Activated naive CD4-positive, alpha-beta T cell treated with Interleukin-2 at 50 U/mL for 16 hours (primary cell): ENCODE data around the gene RASGRF2.

Experiments
- DNase-seq: peaks from one replicate; pipeline ENCODE4 v3.0.0-alpha.2; 2020

The RASGRF2 gene

DNA sequence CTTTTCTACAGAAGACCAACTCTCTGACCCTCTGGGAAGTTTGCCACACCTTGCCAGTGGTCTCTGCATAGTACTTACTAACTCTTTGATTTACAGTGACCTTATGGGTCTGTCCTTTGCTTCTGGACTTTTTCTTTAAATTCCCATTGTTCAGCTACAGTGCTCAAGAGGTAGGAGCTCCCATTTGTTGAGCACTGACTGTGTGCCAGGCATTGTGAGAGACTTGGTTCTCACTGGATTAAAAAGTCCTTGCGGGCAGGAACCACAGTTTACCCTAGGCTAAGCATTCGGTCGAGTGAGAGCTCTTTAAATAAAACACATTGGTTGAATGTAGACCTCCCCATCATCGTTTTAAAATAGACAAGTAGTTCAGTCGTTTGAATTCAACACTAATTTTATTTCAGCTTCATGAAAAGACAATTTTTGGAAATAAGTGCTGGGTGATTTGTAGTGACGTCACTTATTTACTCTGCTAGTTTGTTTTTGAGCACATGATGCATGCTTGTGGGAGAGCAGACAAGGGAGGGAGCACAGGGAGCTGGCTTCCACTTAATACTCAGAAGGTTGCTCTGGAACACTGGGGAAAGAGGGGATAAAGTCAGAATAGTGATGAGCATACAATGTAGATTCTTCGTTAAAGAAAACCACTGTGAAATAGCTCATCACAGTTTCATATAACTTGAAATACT is 27.1 kb downstream of the RASGRF2 start:
- DNase-seq = no peak

DNA sequence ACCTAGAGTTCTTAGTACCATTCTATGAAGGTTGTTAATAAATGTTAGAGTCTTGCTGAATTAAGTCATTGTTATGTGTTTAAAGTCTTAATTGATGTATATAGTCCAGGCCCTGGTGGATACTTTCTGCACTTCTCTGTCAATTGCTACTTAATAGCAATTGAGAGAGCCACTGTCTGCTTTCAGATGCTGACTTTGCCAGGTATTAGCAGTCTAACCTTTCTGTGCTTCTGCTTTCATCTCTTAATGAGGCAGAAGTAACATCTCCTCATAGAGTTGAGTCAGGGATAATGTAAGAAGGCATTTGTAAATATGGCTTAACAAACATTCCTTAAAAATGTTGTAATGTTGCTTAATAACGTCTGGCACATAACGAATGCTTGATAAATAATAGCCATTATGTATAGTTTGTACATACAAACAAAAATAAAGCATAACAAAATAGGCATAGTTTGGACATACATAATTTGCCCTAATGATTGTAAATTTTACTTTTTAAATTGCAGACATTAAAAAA is 28.3 kb downstream of the RASGRF2 start:
- no peak for DNase-seq

DNA sequence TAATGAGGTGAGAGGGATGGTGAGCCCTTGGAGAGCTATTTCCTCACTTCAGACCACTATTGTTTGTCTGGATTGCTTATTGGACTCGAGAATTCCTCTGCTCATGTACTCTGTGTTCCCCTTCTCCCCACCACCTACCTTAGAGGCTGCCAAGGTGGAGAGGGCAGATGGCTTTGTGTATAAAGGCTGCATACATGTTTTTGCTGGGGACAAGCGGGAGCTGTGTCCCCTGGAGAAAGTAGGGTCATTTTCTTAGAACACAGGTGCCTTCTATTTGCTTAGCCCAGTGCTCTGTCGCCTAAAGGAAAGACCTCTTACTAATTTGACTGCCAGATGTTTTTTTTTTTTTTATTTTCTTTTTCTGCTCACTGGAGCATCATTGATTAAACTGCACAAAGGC is 29.7 kb downstream of the RASGRF2 start:
- DNase-seq = no peak

DNA sequence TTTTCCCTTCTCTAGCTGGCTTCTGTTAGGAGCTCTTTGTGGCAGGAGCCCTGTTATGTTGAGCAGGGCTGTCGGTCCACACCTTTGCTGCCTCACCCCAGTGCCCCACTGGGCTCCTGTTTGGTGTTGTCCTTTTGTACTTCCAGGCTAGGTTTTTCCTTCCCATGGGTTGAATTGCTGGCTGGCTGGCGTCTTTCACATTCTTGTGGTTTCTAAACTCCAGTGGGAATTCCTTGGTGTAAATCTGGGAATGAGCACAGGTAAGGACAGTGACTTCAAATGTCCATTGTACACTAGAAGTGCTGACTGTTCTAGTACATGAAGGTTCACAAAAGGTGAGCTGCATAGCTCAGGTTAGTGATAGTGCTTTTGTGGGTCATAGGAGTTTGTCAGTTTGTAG is 30.4 kb downstream of the RASGRF2 start:
- no peak for DNase-seq

DNA sequence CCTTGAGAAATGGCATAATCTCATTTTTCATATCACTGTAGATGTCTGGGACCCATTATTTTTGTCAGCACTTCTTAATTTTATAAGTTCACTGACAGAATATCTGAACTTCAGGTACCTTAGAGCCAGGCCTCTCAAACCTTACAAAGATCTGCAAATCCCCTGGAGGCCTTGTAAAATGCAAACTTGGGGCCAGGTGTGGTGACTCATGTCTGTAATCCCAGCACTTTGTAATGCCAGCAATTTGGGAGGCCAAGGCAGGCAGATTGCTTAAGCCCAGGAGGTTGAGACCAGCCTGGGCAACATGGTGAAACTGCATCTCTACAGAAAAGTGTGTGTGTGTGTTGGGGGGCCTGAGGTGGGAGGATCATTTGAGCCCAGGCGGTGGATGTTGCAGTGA is 30.8 kb downstream of the RASGRF2 start:
- no peak for DNase-seq

DNA sequence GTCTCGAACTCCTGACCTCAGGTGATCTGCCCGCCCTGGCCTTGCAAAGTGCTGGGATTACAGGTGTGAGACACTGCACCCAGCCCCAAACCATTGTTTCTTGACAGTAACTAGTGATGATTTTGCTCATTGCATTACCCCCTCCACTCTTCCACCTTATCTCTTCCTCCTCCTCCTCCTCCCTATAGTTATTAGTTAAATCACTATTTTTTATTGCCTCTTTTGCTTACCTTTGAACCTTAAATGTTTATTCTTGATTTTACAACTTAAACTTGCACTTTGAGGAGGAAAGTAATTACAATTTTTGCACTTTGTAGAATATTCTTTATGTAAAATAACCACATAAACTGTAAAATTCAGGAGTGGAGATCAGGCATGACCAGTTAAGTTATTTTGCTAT is 35.7 kb downstream of the RASGRF2 start:
- DNase-seq = no peak

DNA sequence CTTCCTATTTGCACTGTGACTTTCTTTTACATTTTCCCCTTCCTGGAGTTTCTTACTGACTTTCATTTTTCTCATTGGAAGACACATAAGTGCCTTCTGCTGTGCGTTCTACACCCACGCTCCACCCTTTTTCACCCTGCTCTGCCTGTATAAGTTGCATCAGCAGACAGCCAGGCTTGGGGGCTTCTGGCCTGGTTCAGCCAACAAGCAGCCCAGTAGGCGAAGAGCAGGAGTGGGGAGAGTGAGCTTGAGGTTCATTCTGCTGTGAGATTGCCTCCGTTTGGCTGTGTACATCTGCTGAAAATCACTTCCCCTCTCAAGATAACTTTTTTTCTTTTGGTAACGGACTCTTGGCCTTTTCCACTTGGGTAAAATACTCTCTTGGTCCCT is 38.4 kb downstream of the RASGRF2 start:
- DNase-seq = peak; percentile 17

DNA sequence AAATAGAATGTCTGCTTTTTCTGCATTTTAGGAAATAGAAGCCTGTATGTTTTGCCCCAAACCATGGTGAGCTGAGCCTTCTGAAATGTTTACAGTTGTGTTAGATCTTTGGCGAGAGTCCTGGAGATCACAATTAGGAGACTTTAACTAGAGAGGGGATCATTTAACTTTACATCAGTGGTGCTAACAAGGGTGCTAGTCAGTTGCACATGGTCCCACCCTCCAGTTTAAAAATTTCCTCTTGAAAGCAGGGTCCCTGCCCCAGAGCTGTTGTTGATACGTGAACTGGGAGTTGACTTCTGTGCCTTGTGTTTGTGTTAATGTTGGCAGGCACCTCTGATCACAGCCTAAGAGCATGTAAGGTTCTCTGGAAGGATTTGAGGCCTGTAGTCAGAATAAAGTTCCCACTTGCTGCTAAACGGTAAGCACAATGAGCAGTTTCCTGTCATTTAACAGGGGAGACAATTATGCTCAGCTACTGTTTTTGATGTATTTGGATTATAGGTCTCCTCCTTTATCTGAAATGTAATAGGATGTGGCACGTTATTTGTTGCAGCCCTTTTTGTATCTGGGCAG is 43.7 kb downstream of the RASGRF2 start:
- DNase-seq = no peak

DNA sequence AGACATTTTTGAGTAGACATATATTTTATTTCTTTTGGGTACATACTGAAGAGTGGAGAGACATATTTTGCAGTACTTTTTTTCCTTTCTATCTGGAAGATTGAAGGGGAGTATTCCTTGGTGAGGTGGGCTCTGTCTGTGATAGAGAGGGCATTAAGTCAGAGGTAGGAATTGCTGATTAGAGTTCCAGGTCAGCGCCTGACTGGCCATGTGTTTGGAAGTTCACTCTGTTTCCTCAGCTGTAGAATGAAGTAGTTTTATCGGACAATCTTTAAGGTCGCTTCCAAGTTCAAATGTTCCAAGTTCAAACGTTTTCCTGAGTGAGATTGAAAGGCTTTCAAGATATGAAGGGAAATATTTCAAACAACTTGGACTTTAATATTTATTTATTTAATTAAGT is 45.5 kb downstream of the RASGRF2 start:
- DNase-seq = no peak

DNA sequence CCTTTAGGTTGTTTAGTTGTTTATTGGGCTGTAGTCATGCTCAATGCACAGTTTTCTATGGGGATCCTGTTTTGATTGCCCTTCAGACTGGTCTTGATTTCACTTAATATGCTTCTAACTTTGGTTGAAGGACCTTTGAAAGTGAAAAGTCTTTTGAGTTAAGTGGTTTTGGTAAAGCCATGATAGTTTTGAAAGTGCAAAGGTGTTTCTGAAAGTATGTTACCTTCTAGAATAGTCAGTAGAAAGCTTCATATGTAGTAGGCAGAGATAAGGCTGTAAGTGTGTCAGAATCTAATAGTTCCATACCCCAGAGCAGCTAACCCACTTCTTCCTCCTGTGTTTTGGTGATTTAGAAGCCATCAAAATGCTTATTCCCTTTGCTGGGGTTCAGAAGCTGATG is 46.1 kb downstream of the RASGRF2 start:
- no peak for DNase-seq

DNA sequence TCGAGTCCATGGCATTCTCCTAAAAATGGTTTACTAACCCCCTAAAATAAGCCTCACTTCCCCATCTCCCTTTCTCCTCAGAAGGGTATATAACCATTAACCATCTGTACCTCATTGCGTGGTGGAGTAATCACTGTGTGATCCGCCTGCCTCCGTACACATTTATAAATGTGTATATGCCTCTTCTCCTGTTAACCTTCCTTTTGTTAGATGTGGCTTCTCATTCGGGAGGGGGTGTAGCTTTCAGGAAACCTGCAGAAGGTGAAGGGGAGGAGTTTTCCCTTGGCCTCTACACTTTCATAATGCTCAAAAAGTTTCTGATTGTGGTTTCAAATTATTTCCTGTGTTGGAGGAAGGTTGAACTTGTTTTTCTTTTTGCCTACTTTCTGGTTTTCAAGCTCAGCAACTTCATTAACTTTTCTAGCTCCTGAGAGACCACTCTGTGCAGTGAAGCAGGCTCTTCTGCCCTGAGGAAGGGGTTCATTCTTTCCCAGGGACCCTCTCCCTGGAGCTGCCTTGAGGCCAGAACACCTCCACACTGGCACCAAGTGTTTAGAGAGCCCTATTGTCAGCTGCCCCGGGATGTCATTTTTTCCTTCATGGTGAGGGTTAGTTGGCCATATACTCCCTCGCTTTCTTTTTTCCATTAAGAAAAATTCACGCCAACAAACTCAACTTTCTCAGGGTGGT is 46.9 kb downstream of the RASGRF2 start:
- DNase-seq = peak; percentile 49

DNA sequence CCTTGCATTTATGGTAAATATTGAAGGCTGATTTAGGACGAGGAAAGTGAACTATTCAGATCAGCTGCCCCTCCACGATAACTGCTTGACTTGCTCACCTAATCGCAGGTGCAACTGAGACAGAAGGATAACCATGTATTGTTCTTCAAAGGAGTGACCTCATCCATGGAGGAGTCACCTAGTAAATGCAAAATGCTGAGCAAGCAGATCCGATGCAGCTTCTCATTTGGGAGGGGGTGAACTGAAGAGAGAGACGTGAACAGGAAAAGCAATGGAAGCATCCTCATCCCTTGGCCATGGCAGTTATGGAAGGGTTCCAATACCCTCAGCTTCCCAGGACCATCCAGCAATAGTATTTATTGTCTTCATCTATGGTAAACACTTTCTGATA is 47.5 kb downstream of the RASGRF2 start:
- DNase-seq = peak; percentile 25

DNA sequence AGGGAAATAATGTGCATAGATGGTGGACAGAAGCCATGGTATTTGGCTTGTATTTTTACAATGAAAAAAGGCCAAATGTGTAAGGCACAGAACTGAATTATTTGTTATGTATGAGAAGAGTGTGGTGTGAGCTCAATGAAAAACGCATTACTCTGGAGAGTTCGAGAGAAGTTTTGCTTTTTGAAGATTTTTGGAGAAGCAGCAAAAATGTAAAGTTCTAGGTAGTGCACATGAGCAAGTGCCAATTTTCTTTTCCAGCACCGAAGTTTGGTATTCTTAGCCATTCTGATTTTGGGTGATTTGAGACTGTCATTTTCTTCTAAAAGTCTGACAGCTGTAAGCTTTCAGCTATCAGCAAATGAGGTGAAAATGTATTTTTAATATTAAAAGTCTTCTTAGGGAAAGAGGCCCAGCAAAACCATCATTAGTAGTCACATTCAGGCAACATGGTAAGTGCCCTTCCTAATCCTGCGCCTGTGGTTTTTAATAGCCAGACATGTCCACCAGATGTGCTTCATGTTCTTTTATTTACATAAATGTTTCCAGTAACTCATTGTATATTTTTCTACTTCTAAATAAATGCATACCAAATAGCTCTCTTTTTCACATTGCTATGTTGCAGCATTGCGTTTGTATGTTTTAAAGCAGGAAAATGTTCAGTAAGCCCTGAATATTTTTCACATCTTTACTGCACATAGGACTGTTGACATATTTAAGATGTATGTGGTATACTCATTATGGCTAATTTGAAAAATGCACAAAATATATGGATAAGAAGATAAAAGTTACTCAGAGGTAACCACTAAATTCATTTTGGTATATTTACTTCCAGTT is 50.4 kb downstream of the RASGRF2 start:
- DNase-seq = no peak

DNA sequence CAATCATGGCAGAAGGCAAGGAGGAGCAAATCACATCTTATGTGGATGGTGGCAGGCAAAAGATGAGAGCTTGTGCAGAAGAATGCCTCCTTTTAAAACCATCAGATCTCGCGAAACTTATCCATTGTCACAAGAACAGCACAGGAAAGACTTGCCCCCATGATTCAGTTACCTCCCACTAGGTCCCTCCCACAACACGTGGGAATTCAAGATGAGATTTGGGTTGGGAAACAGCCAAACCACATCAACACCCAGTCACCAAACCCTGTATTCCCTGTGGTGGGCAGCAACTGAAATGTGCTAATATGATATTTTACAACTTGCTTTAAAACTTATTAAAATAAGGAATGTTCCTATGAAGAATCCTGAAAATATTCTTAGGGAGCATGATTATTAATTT is 54.2 kb downstream of the RASGRF2 start:
- DNase-seq = no peak

DNA sequence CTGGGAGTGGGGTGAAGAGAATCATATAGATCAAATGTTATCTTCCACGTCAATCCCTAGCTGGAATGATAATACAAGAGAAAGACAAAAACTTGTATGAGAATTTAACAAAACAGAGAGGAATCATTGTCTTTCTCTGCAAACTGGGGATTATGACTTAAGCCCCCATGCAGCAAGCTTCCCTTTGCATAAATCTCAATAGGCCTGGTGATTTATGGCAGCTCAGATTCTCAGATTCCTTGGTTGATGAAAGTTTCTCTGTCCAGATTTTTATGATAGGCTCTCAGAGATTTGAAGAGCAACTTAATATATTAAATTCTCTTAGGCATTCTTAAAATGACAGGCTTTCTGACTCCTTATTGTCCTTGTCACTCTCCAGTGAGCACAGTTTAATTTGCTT is 56.0 kb downstream of the RASGRF2 start:
- no peak for DNase-seq

DNA sequence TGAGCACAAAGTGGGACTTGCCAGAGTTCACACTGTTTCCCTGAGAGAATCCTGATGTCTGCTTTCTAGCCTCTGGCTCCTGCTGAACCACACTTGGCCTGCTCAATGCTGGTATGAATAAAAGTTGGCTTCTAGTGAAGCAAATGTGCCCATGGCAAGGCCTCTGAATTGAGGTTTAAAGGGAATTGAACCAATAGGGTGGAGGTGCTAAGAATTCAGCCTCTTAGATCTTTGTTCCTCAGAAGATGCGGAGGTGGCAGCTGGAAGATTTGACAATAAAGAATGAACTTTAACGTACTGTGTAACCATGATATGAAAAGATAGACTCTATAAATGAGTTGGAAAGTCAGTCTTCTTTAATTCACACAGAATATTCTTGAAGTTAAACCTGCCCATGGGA is 57.2 kb downstream of the RASGRF2 start:
- DNase-seq = no peak

DNA sequence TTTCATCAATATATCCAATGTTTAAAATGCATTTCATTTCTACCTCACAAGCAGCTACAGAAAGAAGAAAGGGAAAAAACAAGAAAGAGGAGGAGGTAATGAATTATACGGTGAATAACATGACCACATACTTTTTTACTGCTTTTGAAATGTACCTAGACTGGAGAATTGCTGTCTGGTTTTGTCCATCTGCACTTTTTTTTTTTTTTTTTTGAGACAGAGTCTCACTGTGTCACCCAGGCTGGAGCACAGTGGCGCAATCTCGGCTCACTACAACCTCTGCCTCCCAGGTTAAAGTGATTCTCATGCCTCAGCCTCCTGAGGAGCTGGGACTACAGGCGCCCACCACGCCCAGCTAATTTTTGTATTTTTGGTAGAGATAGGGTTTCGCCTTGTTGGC is 58.4 kb downstream of the RASGRF2 start:
- peak; percentile 30 for DNase-seq

DNA sequence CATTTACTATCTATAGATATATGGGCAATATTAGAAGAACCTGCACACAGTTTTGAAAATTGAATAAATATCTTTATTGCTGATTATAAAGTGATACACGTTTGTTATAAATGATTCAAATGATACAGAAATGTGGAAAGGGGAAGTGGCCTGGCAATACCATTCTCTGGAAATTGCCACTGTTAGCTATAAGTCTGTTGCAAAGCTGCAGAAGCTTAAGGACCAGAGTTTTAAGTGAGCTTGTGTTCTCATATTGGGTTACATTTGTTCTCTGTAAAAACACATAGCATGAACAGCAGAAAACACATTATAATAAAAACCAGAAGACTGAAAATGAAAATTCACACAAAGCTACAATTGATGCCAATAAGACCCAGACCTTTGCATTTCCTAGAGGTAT is 59.6 kb downstream of the RASGRF2 start:
- DNase-seq = no peak

DNA sequence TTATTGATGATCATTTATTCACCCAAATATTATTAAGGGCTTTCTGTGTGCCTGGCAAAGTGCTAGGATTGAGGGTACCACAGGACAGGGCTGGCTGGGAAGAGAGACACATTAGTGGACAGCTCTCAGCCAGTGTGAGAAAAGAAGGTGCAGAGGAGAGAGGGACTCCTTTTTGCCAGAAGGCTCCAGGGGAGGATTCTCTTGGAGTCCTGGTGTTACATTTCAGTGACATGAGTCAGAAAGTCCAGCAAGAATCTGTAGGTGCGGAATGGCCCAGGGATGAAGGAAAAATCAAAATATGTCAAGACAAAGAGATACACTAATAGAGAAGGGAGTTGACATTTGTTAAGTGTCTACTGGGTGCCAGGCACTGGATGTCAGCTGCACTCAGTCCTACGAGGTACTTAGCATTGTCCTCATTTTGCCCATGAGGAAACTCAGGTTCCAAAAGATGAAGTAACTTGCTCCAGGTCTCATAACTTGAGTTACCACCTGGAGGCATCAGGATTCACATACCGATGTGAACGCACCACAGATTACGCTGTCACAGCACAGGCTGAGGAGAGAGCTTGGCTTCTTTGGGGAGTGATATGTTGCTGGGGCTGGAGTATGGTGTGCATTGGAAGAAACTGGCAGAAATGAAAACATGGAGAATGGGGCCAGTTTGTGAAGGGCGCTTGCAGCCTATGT is 60.5 kb downstream of the RASGRF2 start:
- DNase-seq = no peak

DNA sequence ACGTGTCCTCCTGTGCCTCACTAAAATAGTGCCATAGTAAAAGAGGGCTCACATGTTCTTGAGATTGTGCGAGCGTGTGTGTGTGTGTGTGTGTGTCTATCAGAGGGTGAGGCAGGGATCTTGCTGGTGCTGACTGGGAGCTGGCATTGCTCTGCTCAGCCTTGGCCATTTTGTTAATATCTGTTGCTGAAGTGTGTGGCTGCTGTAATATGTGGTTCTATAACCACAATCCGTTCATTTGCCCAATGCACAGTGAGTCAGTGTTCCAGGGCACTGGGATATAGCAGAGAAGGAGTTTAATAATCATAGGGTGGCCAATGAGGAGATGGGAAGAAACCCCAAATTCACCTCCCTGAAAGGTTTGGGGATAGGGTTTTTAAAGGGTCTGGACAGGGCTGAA is 61.3 kb downstream of the RASGRF2 start:
- no peak for DNase-seq

DNA sequence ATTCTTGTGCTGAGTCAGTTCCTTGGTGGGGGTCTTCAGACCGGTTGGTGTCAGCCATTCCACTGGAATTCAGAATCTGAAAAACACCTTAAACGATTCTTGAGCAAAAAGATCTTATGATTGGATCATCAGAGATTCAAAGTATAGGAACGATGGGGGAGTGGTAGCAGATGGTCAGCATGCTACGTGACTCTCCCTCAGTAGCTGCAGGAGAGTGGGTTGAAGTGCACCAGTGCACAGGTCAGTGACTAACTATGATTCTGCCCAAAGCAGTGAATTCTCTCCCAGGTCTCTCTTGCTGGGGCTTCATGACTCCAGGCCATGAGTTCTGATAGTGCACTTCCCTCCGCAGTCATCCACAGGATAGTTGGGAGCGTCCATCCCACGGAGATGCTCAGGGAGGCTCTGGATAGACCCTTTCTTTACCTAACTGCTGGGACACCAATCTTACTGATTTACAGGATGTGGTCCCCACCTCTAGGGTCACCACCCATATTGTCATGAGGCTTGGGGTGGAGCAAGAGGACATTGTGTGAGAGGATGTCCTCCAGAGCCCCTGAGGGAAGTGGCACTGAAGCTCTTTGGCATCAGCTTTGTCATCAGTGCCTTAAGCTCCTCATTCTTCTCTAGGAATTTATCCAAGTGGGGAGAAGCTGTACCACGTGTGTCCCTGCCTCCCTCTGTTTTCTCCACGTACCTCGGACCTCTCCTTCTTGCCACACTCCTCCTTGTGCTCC is 62.0 kb downstream of the RASGRF2 start:
- DNase-seq = no peak

DNA sequence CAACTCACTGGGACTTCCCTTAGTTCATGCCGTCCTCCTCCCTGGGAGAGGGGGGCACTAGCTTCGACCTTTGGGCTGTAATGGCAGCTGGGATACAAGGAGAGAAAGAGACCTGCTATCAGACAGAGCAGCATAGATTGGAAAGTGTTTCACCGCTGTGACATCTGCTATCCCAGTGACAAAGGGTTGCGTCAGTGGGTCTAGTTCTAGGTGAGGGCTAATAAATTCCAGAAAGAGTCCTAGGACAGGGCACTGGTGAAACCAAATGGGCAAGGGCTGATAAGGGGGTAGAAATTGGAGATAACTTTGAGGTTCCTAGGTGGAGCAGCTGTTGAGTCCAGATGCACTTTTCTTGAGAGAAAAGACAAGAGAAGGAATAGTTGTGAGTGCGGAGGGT is 62.5 kb downstream of the RASGRF2 start:
- DNase-seq = no peak
